Adrenal gland (tissue), 19 donors: ENCODE measurements around the gene APOD. TPM values are rescaled to one million over a fixed set of nuclear protein-coding genes. Genes with fewer than 3 reads are reported as not detected.
"Not testable (repeated sequence)": the region's sequence is repeated elsewhere in the genome, so short reads cannot be mapped to it uniquely, and the experiment has no call there.

ENCODE experiments used
- DNase-seq, 7 donors: peaks; one replicate each; pipeline ENCODE4 v3.0.0-alpha.2; 2019 to 2020
- H3K27ac ChIP-seq, 5 donors: fragments of 200-600 bp; sonication (generic) in 4 of 5; 1 replicate in 3 of 5; 2 replicates in 2 of 5; pipeline versions ENCODE4 v1.5.1 to v1.8.0; 2016 to 2020; ENCODE audit warnings: mild to moderate bottlenecking in 1 of 5
- H3K27me3 ChIP-seq: fragments of 200-600 bp; 2 replicates; pipeline ENCODE4 v1.8.0; 2021
- H3K36me3 ChIP-seq, 2 donors: fragments of 200-600 bp; replicated peaks in 1 of 2; 1 replicate in 1 of 2; 2 replicates in 1 of 2; pipeline versions ENCODE4 v1.5.1 to v1.8.0; 2018 to 2022
- H3K4me1 ChIP-seq, 2 donors: fragments of 200-600 bp; replicated peaks in 1 of 2; 1 replicate in 1 of 2; 2 replicates in 1 of 2; pipeline versions ENCODE4 v1.5.1 to v1.8.0; 2018 to 2021
- H3K4me3 ChIP-seq, 4 donors: fragments of 200-600 bp; sonication (generic) in 3 of 4; one replicate each; pipeline ENCODE4 v1.5.1; 2016 to 2018
- H3K9me3 ChIP-seq, 3 donors: fragments of 200-600 bp; sonication (generic) in 1 of 3; replicated peaks in 1 of 3; 1 replicate in 2 of 3; 2 replicates in 1 of 3; pipeline versions ENCODE4 v1.5.1 to v1.8.0; 2016 to 2021
- POLR2A ChIP-seq, 2 donors: fragments of 450-650 bp; IDR thresholded peaks; one replicate each; pipeline ENCODE4 v1.6.1; 2017; ENCODE audit warnings: antibody characterized with exemption in 2 of 2, mild to moderate bottlenecking in 2 of 2, moderate library complexity in 1 of 2
- WGBS, 4 donors: extraction: QIAGEN DNeasy Blood & Tissue Kit in 2 of 4; methylation state at CpG; one replicate each; pipeline versions ENCODE4 v1.1.5 to v1.1.7; 2013 to 2017; 5-methylcytosine and 5-hydroxymethylcytosine counted together
- intact Hi-C, 2 donors: fragments of 100-400 bp; cut with DNase I; formaldehyde crosslinking; loops; one replicate each; pipeline versions ENCODE4 v1.14.1 to v1.15.0; 2022 to 2023
- long read RNA-seq, 10 donors: library from polyadenylated mRNA in 3 of 10; unstranded in 2 of 10; stranded (forward) in 1 of 10; transcript quantifications; one replicate each; pipeline ENCODE4 v2.0.0 and lab custom pipeline, GENCODE V29; 2021 to 2026
- polyA plus RNA-seq, 3 donors: library from polyadenylated mRNA; stranded (reverse); fragments of 200-250 nt in 2 of 3; fragments of 350-450 nt in 1 of 3; fragmentation: Illumina TruSeq in 1 of 3; extraction: RNeasy Lipid Tissue Mini Kit (QIAGEN cat#74804) in 1 of 3; gene quantifications; one replicate each; pipeline ENCODE4 v1.2.3, GENCODE V29; 2013 to 2014
- total RNA-seq, 9 donors: library from RNA; depleted of rRNA in 4 of 9; stranded (reverse); fragments of >200 nt in 4 of 9; fragments of 120-200 nt in 1 of 9; fragmentation: NEBNext Ultra II Directional in 1 of 9; extraction: Animal tissue kit (Norgen Biotek cat#: 25700) in 1 of 9; gene quantifications; one replicate each; pipeline versions ENCODE4 v1.1.0 to v1.2.4, GENCODE V29; 2013 to 2023
- TF ChIP-seq, protein P1 (sequence below), 6 experiments: fragments of 450-650 bp in 4 of 6; fragments of 200-600 bp in 2 of 6; sonication (generic) in 1 of 6; IDR thresholded peaks; 1 replicate in 5 of 6; 2 replicates in 1 of 6; pipeline versions ENCODE4 v1.5.1 to v1.8.0; 2016 to 2021; ENCODE audit warnings: antibody characterized with exemption in 6 of 6, mild to moderate bottlenecking in 2 of 6, moderate library complexity in 1 of 6
- donor health status: healthy with polysubstance abuse.
- donor health status: Bipolar disorder and iron deficiency.
- donor health status: DM: yes; HTN: yes; CAD: no.
- donor health status: DM: no; HTN: no; CAD: no.
- donor health status: DM: no; HTN: no; CAD: no.
- donor health status: DM: yes; HTN: yes; CAD: no.

APOD gene
- 10 to 100 TPM in 8 of 9 donors, 1 to 10 TPM in 1; 5.1 to 70.8 (median 33.2) TPM for total RNA-seq
- polyA plus RNA-seq = 100 to 1,000 TPM in 1 of 3 donors, 10 to 100 TPM in 2; 48.9 to 523 (median 70.8) TPM
- long read RNA-seq, donor 1, partial matches to known transcripts = 7 of 7 reads
- long read RNA-seq, donor 1, other reads (novel, unspliced or antisense) = 0 of 7 reads
- long read RNA-seq, donor 2, partial matches to known transcripts = 0 of 3 reads
- long read RNA-seq, donor 2, other reads (novel, unspliced or antisense) = 0 of 3 reads
- long read RNA-seq, donor 3, partial matches to known transcripts = 0 of 2 reads
- long read RNA-seq, donor 3, other reads (novel, unspliced or antisense) = 0 of 2 reads
- long read RNA-seq, donor 4, transcript APOD-201 (5 exons, 1,130 nt) = major isoform, 8 of 8 reads
- long read RNA-seq, donor 4, partial matches to known transcripts = 0 of 8 reads
- long read RNA-seq, donor 4, other reads (novel, unspliced or antisense) = 0 of 8 reads
- long read RNA-seq, donor 5, transcript APOD-201 (5 exons, 1,130 nt) = major isoform, 43 of 45 reads
- long read RNA-seq, donor 5, partial matches to known transcripts = 0 of 45 reads
- long read RNA-seq, donor 5, other reads (novel, unspliced or antisense) = 2 of 45 reads
- long read RNA-seq, donor 6, transcript APOD-201 (5 exons, 1,130 nt) = major isoform, 37 of 41 reads
- long read RNA-seq, donor 6, partial matches to known transcripts = 2 of 41 reads
- long read RNA-seq, donor 6, other reads (novel, unspliced or antisense) = 2 of 41 reads
- long read RNA-seq, donor 7, partial matches to known transcripts = 5 of 5 reads
- long read RNA-seq, donor 7, other reads (novel, unspliced or antisense) = 0 of 5 reads
- long read RNA-seq, donor 8, partial matches to known transcripts = 6 of 10 reads
- long read RNA-seq, donor 8, other reads (novel, unspliced or antisense) = 0 of 10 reads
- long read RNA-seq, donor 9, partial matches to known transcripts = 10 of 11 reads
- long read RNA-seq, donor 9, other reads (novel, unspliced or antisense) = 0 of 11 reads
- long read RNA-seq, donor 10, partial matches to known transcripts = 10 of 13 reads
- long read RNA-seq, donor 10, other reads (novel, unspliced or antisense) = 0 of 13 reads

DNA sequence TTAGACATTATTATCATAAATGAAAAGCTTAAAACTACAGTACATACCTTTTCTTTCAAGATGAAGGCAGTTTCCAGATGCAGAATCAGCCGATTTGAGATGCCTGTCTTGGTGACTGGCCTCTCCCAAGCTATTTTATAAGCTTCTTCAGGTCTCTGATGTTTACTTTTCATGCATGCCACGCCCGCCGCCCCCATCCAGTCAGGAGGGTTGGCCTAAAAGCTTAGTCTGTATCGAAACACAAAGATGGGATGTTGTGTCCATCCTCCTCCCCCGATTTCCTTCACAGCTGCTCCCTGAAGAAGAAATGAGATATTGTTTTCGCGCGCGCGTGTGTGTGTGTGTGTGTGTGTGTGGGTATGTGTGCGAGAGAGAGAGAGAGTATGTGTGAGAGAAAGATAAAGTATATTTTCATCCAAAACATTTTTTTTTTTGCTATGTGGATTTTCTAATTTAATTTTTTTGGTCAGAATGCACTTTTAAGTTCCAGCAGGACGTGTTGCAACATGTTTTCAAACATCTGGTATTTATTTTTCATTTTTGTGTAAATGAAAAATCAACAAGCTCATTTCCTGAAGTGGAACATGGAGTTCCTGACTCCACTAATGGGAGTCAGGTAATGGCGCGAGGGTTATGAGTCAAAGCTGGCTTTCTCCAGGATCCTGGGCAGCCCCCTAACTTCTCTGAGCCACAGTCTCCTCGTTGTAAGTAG lies at the start of gene APOD:
TSS of gene APOD (minus strand) at position 110 of the 712 bp plus-strand sequence. CDS start 4,479 bp downstream, outside the sequence.
- TF ChIP-seq POLR2A (IDR thresholded peaks at IDR 0.05) = no peak
- TF ChIP-seq, protein P1, sequence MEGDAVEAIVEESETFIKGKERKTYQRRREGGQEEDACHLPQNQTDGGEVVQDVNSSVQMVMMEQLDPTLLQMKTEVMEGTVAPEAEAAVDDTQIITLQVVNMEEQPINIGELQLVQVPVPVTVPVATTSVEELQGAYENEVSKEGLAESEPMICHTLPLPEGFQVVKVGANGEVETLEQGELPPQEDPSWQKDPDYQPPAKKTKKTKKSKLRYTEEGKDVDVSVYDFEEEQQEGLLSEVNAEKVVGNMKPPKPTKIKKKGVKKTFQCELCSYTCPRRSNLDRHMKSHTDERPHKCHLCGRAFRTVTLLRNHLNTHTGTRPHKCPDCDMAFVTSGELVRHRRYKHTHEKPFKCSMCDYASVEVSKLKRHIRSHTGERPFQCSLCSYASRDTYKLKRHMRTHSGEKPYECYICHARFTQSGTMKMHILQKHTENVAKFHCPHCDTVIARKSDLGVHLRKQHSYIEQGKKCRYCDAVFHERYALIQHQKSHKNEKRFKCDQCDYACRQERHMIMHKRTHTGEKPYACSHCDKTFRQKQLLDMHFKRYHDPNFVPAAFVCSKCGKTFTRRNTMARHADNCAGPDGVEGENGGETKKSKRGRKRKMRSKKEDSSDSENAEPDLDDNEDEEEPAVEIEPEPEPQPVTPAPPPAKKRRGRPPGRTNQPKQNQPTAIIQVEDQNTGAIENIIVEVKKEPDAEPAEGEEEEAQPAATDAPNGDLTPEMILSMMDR (IDR thresholded peaks at IDR 0.05) = no peak
- no peaks in the 10 kb centered on the region for H3K4me1 ChIP-seq
- intact Hi-C loops = no loop called here
- WGBS, 4 donors = 50 to 66% (median 52%) methylated on average over 16 of the region's 16 CpGs
- peak within 1 kb of the TSS in 1 of 5 donors; percentile 55 for H3K27ac ChIP-seq
- peak in 1 of 7 donors; percentile 26 for DNase-seq
- H3K36me3 ChIP-seq = no peaks in the 10 kb centered on the region
- no peaks in the 10 kb centered on the region for H3K9me3 ChIP-seq
- no peaks in the 10 kb centered on the region for H3K27me3 ChIP-seq
- no peak within 1 kb of the TSS for H3K4me3 ChIP-seq

DNA sequence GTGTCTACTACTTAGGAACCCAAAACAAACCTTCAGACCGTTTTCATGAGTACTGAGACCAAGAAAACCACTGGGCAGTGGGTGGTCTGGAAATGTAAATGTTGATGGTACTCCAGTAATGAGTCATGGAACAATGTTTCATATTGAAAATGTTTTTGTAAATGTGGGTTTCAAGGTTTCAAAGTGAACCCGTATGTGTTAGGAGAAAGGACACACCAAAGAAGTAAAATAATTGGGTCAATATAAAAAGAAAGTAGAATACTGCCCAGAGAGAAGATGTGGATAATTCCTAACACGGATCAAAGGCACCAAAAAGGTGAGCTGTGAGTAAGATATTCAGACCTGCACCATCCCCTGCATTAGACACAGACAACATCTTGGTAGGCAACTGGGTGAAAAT lies 49.6 kb upstream of the APOD start:
- H3K36me3 ChIP-seq, H3K9me3 ChIP-seq, H3K4me3 ChIP-seq, H3K27ac ChIP-seq, DNase-seq, H3K27me3 ChIP-seq, H3K4me1 ChIP-seq, intact Hi-C loops: not testable (repeated sequence)
- WGBS, 4 donors = 39 to 66% (median 52%) methylated on average over 1 to 2 of the region's 3 CpGs

DNA sequence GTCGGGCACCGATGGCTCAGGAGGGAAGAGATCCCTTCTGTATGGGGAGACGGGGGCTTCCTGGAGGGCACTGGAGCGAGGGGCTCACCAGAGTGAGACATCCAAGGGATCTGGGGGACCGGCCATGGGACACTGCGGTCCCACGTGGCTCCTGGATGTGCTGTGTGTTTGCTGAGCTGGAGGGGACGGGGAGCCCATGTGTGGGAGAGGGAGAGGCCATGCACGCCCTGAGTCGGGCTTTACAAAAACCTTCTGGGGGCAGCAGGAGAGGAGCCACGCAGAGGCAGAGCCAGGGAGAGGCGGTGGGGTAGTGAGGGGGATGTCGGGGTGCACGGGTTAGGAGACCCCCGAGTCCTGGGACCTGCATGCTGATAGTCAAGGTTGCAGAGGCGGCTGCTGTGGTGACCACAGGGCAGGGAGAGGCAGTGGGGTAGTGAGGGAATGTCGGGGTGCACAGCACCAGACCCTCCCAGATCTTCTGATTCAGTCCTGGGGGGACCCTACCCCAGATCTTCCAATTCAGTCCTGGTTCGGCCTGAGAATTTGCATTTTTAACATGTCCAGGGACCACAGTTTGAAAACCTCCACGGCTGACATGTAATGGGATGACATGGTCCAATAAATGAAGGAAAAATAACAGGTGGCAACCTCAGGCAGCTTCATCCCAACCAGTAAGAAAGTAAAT lies 48.9 kb upstream of the APOD start:
- WGBS, 4 donors = 84 to 94% (median 86%) methylated on average over 9 to 18 of the region's 19 CpGs
- H3K27me3 ChIP-seq, H3K4me3 ChIP-seq, H3K9me3 ChIP-seq, intact Hi-C loops, H3K27ac ChIP-seq, H3K36me3 ChIP-seq, H3K4me1 ChIP-seq: not testable (repeated sequence)
- DNase-seq = peak in 1 of 7 donors; percentile 40

DNA sequence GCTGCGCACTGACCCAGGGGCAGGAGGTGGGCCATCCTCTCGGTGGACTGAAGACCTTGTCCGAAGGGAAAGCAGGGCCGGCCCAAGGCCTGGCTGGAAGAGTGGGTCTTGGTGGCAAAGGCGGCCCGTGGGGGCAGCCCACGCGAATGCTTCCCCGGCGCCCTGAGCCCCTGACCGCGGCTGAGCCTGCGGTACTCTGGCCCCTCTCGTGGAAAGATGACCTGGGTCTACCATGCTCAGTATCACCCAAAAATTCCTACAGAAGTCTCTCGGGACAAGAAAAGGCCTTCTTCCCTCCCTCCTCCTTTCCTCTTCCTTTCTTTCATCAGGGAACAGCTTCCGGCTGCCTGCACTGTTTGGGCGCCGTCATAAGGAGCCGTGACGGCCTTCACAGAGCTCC lies 48.3 kb upstream of the APOD start:
- DNase-seq, H3K4me1 ChIP-seq, H3K36me3 ChIP-seq, intact Hi-C loops, H3K27me3 ChIP-seq, H3K27ac ChIP-seq, H3K4me3 ChIP-seq, H3K9me3 ChIP-seq: not testable (repeated sequence)
- 89 to 92% methylated on average over 17 to 18 of the region's 20 CpGs; no CpG with 5 or more reads in 2 of the 4 donors for whole genome bisulfite sequencing, 4 donors

DNA sequence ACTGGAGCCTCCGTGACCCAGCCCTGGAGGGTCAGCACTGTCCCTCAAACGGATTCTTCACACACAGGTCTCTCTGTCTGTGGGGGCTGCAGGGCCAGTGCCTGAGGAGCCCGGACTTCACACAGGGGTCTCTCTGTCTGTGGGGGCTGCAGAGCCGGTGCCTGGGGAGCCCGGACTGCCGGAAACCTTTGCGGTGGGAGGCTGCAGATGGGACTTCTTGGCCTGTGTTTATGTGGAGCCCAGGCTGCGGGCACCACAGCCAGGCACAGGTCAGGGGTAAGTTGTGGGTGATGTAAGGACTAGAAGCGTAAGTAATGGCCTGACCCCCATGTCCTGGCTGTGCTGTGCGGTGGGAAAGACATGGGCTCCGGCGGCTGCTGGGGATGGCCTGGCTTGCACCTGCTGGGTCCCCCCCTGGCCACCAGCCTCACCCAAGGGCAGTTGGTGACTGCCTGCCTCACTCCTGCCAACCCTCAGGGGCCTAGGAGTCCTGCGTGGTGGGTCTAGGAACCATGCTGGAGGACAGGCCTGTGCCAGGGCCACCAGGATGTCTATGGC lies 47.3 kb upstream of the APOD start:
- peak in 2 of 7 donors; percentile 6 to 17 for DNase-seq
- H3K36me3 ChIP-seq, H3K9me3 ChIP-seq, H3K27ac ChIP-seq, H3K4me3 ChIP-seq, intact Hi-C loops, H3K4me1 ChIP-seq, H3K27me3 ChIP-seq: not testable (repeated sequence)
- 71 to 96% (median 92%) methylated on average over 5 to 10 of the region's 13 CpGs for WGBS, 4 donors

DNA sequence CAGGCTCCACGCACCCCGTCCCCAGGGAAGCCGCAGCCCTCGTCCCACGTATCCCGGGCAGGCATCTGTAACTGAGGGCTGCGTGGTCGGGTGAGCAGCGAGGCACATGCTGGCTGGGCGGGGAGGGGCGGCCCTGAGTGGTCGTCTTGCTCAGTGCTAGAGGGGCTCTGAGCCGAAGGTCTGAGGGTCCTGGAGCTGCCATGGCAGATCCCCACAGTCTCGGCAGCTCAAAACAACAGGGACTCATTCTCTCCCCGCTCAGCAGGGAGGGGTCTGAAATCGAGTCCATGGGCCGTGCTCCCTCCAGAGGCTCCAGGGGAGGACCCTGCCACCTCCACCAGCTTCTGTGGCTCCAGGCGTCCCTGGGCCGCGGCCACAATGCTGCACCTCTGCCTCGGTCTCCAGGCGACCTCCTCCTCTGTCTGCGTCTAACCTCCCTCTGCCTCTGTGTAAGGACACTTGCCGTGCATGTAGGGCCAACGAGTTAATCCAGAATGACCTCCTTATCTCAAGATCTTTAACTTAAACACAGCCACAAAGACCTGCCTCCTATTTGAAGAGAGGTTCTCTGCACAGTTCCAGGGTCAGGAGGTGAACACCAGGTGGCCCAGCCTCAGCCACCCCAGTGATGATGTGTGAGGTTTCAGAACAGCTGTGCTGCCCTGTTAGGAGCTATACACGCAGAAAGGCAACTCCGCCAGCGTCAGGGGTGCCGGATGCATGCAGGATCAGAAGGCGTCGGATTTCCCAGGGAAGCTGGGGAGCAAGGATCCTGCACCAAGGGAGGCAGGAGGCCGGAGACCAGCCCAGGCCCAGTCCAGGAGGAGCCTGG lies 46.6 kb upstream of the APOD start:
- H3K27me3 ChIP-seq, H3K4me1 ChIP-seq, intact Hi-C loops, H3K36me3 ChIP-seq, H3K9me3 ChIP-seq, H3K4me3 ChIP-seq, H3K27ac ChIP-seq: not testable (repeated sequence)
- DNase-seq = peak in 1 of 7 donors; percentile 27
- 60 to 83% (median 72%) methylated on average over 5 to 24 of the region's 32 CpGs for WGBS, 4 donors

DNA sequence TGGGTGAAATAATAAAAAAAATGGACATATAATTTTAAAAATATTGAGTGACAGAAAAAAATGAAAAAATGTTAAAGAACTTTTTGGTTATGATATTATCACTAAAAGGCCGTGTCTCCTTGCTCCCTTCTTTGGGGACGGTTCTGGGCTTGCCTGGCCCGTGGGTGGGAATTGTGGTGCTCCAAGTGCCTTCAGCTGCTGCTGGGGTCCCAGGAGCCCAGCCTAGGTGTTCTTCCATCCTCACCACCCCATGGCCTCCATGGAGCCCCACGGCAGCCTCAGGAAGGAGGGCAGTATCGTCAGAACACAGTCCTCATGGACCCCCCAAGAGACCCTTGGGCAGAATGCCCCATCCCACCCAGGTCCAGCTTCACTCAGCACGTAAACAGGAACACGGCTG lies 45.9 kb upstream of the APOD start:
- peak in 1 of 7 donors; percentile 7 for DNase-seq
- not testable (repeated sequence) for H3K27me3 ChIP-seq, H3K4me1 ChIP-seq, H3K36me3 ChIP-seq, H3K9me3 ChIP-seq, H3K27ac ChIP-seq, H3K4me3 ChIP-seq
- intact Hi-C loops = loop anchor here in 1 of 2 donors (10.0 kb wide), 1 partner anchor 95 kb away; the partner anchor contains the start of gene MUC20
- WGBS, 4 donors = 73 to 83% (median 78%) methylated on average over 3 to 5 of the region's 7 CpGs
